HPDE6-E6E7 (cell line): ENCODE results near the gene POU2F1.
"Not testable (repeated sequence)": the region's sequence is repeated elsewhere in the genome, so short reads cannot be mapped to it uniquely, and the experiment has no call there.

Experiments used
- DNase-seq: peaks from one replicate; pipeline ENCODE4 v3.0.0; 2011; ENCODE audit warnings: missing footprints; ENCODE audit errors: extremely low spot score

Gene POU2F1

GRCh38 chr1:167205306-167206050 is 15.2 kb upstream of the POU2F1 start:
- not testable (repeated sequence) for DNase-seq

- no peak for DNase-seq
Measured at GRCh38 chr1:167206166-167206835, 14.4 kb upstream of the POU2F1 start.

- no peak for DNase-seq
Measured at GRCh38 chr1:167207940-167208623, 12.6 kb upstream of the POU2F1 start.

GRCh38 chr1:167208624-167208976 is 12.1 kb upstream of the POU2F1 start:
- no peak for DNase-seq

DNA sequence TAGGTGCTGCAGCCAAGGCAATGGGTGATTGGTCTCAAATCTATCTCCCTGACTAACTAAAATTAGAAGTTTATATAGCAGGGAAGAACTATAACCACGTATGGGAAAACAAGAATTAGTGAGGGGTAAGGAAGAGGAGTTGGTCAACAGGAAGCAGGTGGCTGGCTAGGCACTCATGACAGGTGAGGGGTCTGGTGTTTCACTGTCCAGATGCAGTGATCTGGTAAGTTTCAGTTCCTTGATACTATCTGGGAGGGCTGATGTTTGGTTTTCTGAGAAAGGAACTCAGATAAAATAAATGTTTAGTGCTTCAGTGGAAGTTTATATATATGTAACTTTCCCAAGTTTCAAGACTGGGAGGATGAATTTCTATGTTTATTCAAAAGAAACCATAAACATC is 11.6 kb upstream of the POU2F1 start:
- DNase-seq, result no peak

- no peak for DNase-seq
Measured at GRCh38 chr1:167210966-167211674, 9.6 kb upstream of the POU2F1 start.

DNA sequence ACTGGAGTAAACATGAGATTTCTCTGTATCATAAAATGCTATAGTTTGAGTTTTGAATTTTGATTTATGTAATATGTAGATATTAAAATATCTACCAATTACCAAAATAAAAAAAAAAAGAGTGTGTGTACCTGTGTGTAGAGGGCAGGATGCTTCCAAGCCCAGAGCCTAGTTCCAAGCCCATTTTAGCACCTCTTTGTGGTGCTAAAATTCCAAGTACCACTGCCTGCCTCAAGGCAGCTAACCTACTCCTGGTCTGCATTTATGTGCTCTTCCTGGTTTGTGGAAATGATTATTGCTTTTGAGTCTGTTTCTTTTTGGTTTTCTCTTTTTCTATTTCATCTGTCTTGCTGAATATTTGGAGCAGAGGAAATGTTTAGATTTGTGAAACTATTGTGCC is 8.7 kb upstream of the POU2F1 start:
- DNase-seq, result no peak

- DNase-seq, result no peak
Measured at GRCh38 chr1:167216809-167217208, 3.9 kb upstream of the POU2F1 start.

DNA sequence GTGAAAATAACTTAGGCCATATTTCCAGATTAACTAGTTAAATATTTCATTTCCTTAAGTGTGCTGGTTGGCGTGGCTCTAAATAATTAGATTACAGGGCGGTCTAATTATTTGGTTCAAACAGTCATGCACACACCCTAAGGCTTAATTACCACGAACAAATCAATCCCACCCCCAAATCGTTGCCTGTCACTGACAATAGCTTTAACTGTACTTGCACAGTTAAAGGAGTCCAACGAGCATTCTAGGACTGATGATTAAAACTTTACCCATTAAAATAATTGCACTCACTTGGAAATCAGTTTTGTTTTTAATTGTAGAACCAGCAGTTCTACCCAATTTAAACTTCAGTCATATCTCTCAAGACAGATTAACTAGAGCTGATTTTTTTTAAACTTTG is 1.5 kb upstream of the POU2F1 start:
- DNase-seq, result no peak

GRCh38 chr1:167219646-167220536 is 795 bp upstream of the POU2F1 start:
- DNase-seq, result peak; percentile 72

GRCh38 chr1:167221126-167221737 is 546 bp downstream of the POU2F1 start:
- DNase-seq, result no peak

DNA sequence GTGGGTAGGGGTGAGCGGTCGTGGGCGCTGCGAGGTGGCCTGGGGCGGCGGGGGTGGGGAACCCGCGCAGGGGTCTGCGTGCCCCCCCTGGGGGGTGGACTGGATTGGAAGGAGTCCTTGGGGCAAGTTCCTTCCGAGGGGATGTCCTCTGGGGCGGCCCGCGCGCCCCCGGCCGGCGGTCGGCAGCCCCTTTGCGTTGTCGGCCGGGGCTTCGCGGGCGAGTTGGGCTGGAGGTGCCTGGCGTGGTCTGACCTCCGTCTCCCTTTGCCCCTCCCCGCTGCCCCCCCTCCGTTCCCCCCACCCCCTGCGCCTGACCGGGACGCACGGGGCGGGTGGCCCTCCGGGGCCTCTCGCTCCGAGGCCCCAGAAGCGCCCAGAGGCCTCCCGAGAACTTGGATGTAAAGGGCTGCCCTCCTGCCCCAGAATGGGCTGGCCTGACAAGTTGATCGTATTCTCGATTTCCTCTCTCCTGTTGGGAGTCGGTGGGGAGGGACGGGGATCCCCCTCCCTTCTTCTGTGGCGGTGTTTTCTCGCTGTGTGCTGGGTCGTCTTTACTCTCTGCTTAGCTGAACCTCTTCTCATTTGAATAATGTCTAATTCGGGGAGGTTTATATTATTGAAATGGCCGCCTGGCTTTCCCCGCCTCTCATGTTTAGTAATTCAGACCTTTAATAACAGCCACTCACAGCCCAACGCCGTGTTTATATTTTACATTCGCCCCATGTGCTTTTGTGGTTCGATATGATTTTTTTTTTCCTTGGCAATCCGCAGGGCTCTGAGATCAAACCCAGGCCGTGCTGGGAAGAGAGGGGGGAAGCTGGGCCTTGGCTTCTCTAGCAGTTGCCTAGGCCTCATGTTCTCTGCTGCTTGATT is 1.3 kb downstream of the POU2F1 start:
- DNase-seq, result no peak

DNA sequence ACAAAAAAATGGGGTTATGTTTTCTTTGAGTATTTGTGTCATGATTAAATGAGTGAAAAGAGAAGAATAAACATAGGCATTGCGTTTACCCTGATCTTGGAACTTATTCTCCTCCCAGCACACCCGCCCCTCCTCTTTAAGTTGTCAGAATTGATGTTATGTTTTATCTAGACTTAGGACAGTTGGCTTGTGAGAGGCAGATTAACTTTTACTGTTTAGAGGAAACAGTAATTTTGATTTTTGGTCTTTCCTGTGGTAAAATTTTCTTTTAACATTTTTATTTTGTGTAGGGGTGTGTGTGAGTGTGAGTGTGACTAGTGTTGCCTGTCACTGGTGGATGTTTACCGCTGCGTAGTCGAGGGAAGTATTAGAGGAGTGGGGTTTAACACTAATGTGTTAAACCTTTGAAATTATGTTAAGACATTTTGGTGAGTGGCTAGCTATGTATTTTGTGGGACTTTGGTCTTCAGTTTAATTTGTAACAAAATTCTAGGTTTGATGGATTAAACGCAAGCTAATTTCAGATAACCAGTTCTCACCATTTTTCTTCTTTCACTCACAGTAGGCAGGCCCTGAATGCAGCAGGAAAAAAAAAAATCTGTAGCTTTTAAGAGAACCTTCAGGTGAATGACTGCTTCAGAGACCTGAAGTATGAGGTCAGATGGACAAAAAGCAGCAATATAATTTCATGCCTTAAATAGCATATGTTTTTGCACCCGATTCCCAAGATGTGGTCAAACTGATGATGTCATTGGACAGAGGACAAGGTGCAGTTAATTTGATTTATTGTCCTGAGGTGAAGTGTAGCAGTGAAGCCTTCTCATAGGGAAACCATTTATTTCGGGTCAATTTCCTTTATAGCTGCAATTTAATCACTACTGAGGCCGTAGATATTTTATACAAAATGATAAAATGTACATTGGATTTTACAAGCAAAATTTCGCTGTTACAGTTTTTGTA is 2.7 kb downstream of the POU2F1 start:
- no peak for DNase-seq

DNA sequence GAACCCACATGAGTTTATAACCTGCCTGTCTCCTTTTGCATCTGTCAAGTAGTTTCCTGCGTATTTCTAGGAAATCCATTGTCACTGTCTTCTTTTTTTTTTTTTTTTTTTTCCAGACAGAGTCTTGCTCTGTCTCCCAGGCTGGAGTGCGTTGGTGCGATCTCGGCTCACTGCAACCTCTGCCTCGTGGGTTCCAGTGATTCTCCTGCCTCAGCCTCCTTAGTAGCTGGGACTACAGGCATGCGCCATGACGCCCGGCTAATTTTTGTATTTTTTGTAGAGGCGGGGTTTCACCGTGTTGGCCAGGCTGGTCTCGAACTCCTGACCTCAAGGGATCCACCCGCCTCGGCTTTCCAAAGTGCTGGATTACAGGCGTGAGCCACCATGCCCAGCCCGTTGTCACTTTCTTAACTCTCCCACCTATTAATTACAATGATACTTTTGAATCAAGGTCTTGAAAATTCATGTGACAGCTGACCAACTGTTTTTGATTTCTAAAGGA is 4.1 kb downstream of the POU2F1 start:
- DNase-seq, result not testable (repeated sequence)

DNA sequence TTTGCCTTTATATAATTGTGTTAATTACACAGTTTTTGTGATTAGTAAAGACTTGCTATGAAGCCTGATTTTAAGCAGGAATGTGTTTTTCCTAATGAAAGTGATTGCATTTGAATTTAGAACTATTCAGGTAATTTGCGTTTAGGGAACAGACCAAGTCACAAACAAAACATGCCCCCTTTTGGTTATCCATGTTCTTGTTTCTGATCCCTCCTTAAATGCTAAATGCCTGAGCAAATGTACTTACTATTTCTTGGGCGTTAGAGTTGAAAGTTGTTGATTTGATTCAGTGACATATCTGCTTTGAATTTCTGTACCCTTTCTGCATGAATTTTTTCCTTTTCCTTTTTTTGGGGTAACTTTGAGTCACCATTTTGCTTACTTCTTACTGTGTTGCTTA is 5.2 kb downstream of the POU2F1 start:
- DNase-seq, result no peak

- DNase-seq, result no peak
Measured at GRCh38 chr1:167227934-167228378, 7.3 kb downstream of the POU2F1 start.

- no peak for DNase-seq
Measured at GRCh38 chr1:167229719-167230385, 9.2 kb downstream of the POU2F1 start.

DNA sequence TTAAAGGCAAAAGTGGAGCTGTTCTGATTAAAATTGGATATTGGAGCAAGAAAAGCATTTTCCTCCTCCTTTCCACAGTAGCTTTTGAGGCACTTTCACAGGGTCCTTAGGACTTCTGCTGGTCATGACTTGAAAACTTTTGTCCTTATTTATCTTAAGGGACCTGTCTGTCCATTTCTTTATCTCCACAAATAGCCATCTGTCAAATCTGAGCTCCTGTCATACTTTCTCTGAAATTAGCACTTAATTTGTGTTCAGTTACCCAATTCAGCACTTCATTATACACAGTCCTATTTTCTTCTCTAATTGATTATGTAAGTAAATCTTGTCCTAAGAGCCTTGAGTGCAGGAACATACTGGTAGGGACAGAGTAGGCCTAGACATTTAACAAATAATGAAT is 9.8 kb downstream of the POU2F1 start:
- DNase-seq, result no peak
